ENCODE measurements around the gene PIBF1.

Gene PIBF1, protein sequence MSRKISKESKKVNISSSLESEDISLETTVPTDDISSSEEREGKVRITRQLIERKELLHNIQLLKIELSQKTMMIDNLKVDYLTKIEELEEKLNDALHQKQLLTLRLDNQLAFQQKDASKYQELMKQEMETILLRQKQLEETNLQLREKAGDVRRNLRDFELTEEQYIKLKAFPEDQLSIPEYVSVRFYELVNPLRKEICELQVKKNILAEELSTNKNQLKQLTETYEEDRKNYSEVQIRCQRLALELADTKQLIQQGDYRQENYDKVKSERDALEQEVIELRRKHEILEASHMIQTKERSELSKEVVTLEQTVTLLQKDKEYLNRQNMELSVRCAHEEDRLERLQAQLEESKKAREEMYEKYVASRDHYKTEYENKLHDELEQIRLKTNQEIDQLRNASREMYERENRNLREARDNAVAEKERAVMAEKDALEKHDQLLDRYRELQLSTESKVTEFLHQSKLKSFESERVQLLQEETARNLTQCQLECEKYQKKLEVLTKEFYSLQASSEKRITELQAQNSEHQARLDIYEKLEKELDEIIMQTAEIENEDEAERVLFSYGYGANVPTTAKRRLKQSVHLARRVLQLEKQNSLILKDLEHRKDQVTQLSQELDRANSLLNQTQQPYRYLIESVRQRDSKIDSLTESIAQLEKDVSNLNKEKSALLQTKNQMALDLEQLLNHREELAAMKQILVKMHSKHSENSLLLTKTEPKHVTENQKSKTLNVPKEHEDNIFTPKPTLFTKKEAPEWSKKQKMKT
- 42.9 to 56.5 (median 44.4) reads per million in 3 donors for total RNA-seq

DNA sequence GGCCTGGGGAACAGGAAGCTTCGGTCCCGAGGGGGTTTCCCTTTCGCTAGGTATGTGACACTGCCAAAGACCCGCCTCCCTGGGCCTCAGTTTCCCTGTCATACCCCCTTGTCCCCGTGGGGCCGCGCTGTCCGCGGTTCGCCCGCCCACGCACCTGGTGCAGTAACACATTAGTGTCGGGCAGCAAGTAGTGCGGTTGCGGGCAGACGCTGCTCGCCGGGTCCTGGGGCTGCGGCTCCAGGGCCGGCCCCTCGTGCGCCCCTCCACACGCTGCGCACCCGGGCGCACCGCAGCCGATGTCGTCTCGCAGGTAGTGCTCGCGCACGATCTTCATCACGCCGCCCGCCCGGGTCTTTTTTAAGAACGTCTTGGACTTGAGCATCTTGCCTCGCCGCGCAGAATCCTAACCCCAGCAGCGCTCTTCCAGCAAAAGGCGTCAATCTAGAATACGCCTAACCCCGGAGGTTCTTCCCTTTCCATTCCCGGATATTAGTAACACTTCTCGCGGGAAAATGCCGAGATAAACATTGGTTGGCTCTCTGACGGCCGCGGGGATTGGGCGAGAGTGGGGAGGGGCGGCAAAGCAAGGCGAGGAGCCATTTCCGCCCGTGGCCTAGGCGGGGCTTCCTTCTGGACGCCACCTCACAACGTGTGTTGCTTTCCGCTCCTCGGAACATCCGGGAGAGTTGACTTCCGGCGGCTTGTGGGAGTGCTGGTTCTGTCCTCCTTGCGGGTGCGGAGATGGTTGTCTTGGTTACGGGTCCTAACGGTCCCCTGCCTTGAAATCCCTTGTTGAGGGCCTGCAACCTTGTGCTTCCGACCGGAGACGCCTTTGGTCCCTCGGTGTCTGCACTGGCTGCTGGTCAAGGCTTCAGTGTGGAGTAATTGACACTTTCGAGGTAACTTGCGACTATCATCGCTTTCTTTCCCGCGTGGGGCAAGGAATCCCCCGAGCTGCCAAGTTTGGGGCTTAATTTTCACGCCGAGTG lies at the start of gene PIBF1, which contains the start of gene DIS3:
Gene PIBF1, plus strand, starts transcription at position 683 of the 989 bp plus-strand sequence. CDS start 1,337 bp downstream, outside the sequence.
Gene DIS3, minus strand, starts transcription at position 450 of the 989 bp plus-strand sequence. Its CDS starts 68 bp downstream, at position 382.
- DNase-seq, result peak; percentile 91 to 95 (median 94)
- H3K4me3 ChIP-seq (ENCODE audit: insufficient read depth, low read depth, low read length, poor library complexity, severe bottlenecking), result peak within 1 kb of the TSS; percentile 97
- no peaks in the 10 kb centered on the region for H3K27me3 ChIP-seq (replicated peaks; ENCODE audit: control insufficient read depth, insufficient read depth, low read length, poor library complexity, severe bottlenecking)
- peaks cover 20% of the 10 kb centered on the region for H3K36me3 ChIP-seq (ENCODE audit: control insufficient read depth, insufficient read depth, low read length)
- H3K4me1 ChIP-seq (ENCODE audit: control insufficient read depth, insufficient read depth, low read length, poor library complexity, severe bottlenecking), result peaks cover 14% of the 10 kb centered on the region
- H3K27ac ChIP-seq (ENCODE audit: insufficient read depth, low read length, poor library complexity, severe bottlenecking), result peak within 1 kb of the TSS; percentile 85
- H3K9me3 ChIP-seq (ENCODE audit: control insufficient read depth, low read length), result no peaks in the 10 kb centered on the region

DNA sequence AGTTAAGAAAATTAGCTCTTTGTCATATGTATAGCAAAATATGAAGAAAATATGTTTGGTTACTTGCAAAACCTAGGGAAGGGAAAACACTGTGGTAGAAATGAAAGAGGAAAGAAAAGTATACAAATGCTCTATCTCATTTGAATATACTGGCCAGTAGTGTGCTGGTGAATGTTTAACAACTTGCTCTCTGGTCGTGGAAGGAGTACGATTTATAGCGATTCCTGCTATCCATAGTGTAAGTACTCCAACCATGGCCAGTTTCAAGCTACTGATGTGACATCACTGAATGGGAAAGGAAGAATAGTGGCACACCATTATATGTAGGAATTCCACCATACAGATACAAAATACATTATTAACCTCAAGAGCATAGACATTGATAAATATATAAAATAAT lies 44.9 kb upstream of the PIBF1 start:
- H3K36me3 ChIP-seq (ENCODE audit: control insufficient read depth, insufficient read depth, low read length), result peaks cover 10% of the 10 kb centered on the region
- H3K4me1 ChIP-seq (ENCODE audit: control insufficient read depth, insufficient read depth, low read length, poor library complexity, severe bottlenecking), result no peaks in the 10 kb centered on the region
- H3K27me3 ChIP-seq (replicated peaks; ENCODE audit: control insufficient read depth, insufficient read depth, low read length, poor library complexity, severe bottlenecking), result no peaks in the 10 kb centered on the region
- H3K4me3 ChIP-seq (ENCODE audit: insufficient read depth, low read depth, low read length, poor library complexity, severe bottlenecking), result no peak overlapping the region
- H3K27ac ChIP-seq (ENCODE audit: insufficient read depth, low read length, poor library complexity, severe bottlenecking), result no peak overlapping the region
- DNase-seq, result no peak
- no peaks in the 10 kb centered on the region for H3K9me3 ChIP-seq (ENCODE audit: control insufficient read depth, low read length)

DNA sequence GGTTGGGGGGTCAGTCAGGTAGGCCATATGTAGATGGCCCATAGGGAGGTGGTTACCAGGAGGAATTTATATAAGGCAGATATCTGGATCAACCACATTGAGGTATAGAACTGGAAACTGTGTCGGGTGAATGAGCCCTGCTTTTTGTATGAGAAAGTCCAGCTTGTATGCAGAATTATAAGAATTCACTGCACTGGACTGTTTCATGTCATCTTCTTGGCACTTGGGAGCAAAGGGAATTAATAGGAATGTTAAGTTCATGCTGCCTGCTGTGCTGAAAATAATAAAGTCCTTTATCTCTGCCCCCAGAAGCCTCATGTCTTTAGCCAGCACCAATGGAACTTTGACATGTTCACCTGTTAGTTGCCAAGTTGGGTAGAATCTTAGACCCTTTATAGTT lies 41.9 kb upstream of the PIBF1 start:
- Histone ChIP-seq H3K36me3 (ENCODE audit: control insufficient read depth, insufficient read depth, low read length) (peaks cover 18% of the 10 kb centered on the region), H3K9me3 (ENCODE audit: control insufficient read depth, low read length) (no peaks in the 10 kb centered on the region), H3K27ac (ENCODE audit: insufficient read depth, low read length, poor library complexity, severe bottlenecking) (no peak overlapping the region), H3K4me1 (ENCODE audit: control insufficient read depth, insufficient read depth, low read length, poor library complexity, severe bottlenecking) (no peaks in the 10 kb centered on the region), H3K27me3 (replicated peaks; ENCODE audit: control insufficient read depth, insufficient read depth, low read length, poor library complexity, severe bottlenecking) (no peaks in the 10 kb centered on the region), H3K4me3 (ENCODE audit: insufficient read depth, low read depth, low read length, poor library complexity, severe bottlenecking) (no peak overlapping the region)
- no peak for DNase-seq

DNA sequence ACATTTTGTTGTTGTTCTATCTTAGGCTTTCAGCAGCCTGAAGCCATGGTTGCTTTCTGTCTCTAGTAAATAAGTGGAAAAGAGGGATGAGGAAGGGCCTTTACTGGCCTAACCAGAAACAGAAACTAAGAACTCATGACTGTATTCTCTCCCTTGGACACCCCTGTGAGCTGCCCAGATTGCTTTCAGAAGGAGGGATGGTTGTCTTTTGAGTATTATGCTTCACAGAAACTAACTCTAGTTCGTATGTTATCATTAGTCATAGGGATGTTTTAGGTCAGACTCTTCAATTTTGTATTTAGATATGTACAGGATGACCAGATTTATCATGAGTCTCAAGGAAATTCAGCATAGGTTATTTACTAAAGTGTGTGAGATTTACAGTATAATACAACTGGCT lies 36.7 kb upstream of the PIBF1 start:
- Histone ChIP-seq H3K36me3 (ENCODE audit: control insufficient read depth, insufficient read depth, low read length) (peaks cover 13% of the 10 kb centered on the region), H3K27me3 (replicated peaks; ENCODE audit: control insufficient read depth, insufficient read depth, low read length, poor library complexity, severe bottlenecking) (no peaks in the 10 kb centered on the region)
- DNase-seq, result no peak

DNA sequence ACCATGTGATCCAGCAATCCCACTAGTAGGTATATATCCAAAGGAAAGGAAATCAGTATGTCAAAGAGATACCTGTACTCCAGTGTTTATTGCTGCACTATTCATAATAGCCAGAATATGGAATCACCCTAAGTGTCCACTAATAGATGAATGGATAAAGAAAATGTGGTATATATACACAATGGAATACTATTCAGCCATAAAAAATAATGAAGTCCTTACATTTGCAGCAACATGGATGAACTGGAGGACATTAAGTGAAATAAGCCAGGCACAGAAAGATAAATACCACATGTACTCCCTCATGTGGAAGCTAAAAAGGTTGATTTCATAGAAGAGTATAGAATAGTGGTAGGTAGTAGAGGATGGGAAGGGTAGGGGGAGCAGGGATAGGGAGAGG lies 30.7 kb upstream of the PIBF1 start:
- H3K4me3 ChIP-seq (ENCODE audit: insufficient read depth, low read depth, low read length, poor library complexity, severe bottlenecking), result no peak overlapping the region
- peaks cover 28% of the 10 kb centered on the region for H3K36me3 ChIP-seq (ENCODE audit: control insufficient read depth, insufficient read depth, low read length)
- no peaks in the 10 kb centered on the region for H3K9me3 ChIP-seq (ENCODE audit: control insufficient read depth, low read length)
- H3K27ac ChIP-seq (ENCODE audit: insufficient read depth, low read length, poor library complexity, severe bottlenecking), result no peak overlapping the region
- no peak for DNase-seq
- H3K27me3 ChIP-seq (replicated peaks; ENCODE audit: control insufficient read depth, insufficient read depth, low read length, poor library complexity, severe bottlenecking), result no peaks in the 10 kb centered on the region
- no peaks in the 10 kb centered on the region for H3K4me1 ChIP-seq (ENCODE audit: control insufficient read depth, insufficient read depth, low read length, poor library complexity, severe bottlenecking)

More for the DNA sequence above, 36.7 kb upstream of the PIBF1 start:
- Histone ChIP-seq H3K4me1 (ENCODE audit: control insufficient read depth, insufficient read depth, low read length, poor library complexity, severe bottlenecking) (no peaks in the 10 kb centered on the region), H3K4me3 (ENCODE audit: insufficient read depth, low read depth, low read length, poor library complexity, severe bottlenecking) (no peak overlapping the region), H3K9me3 (ENCODE audit: control insufficient read depth, low read length) (no peaks in the 10 kb centered on the region), H3K27ac (ENCODE audit: insufficient read depth, low read length, poor library complexity, severe bottlenecking) (no peak overlapping the region)

- Histone ChIP-seq H3K4me1 (ENCODE audit: control insufficient read depth, insufficient read depth, low read length, poor library complexity, severe bottlenecking) (no peaks in the 10 kb centered on the region), H3K27ac (ENCODE audit: insufficient read depth, low read length, poor library complexity, severe bottlenecking) (no peak overlapping the region), H3K36me3 (ENCODE audit: control insufficient read depth, insufficient read depth, low read length) (peaks cover 39% of the 10 kb centered on the region), H3K27me3 (replicated peaks; ENCODE audit: control insufficient read depth, insufficient read depth, low read length, poor library complexity, severe bottlenecking) (no peaks in the 10 kb centered on the region), H3K9me3 (ENCODE audit: control insufficient read depth, low read length) (no peaks in the 10 kb centered on the region), H3K4me3 (ENCODE audit: insufficient read depth, low read depth, low read length, poor library complexity, severe bottlenecking) (no peak overlapping the region)
- DNase-seq, result no peak
These were observed 27.8 kb upstream of the PIBF1 start for GRCh38 chr13:72754111-72754510.

GRCh38 chr13:72757792-72758535 lies 24.0 kb upstream of the PIBF1 start:
- no peaks in the 10 kb centered on the region for H3K4me1 ChIP-seq (ENCODE audit: control insufficient read depth, insufficient read depth, low read length, poor library complexity, severe bottlenecking)
- H3K36me3 ChIP-seq (ENCODE audit: control insufficient read depth, insufficient read depth, low read length), result peaks cover 70% of the 10 kb centered on the region
- H3K27me3 ChIP-seq (replicated peaks; ENCODE audit: control insufficient read depth, insufficient read depth, low read length, poor library complexity, severe bottlenecking), result no peaks in the 10 kb centered on the region
- H3K27ac ChIP-seq (ENCODE audit: insufficient read depth, low read length, poor library complexity, severe bottlenecking), result no peak overlapping the region
- no peak overlapping the region for H3K4me3 ChIP-seq (ENCODE audit: insufficient read depth, low read depth, low read length, poor library complexity, severe bottlenecking)
- DNase-seq, result no peak
- H3K9me3 ChIP-seq (ENCODE audit: control insufficient read depth, low read length), result no peaks in the 10 kb centered on the region

GRCh38 chr13:72760189-72760588 lies 21.7 kb upstream of the PIBF1 start:
- H3K9me3 ChIP-seq (ENCODE audit: control insufficient read depth, low read length), result no peaks in the 10 kb centered on the region
- H3K4me1 ChIP-seq (ENCODE audit: control insufficient read depth, insufficient read depth, low read length, poor library complexity, severe bottlenecking), result no peaks in the 10 kb centered on the region
- H3K27ac ChIP-seq (ENCODE audit: insufficient read depth, low read length, poor library complexity, severe bottlenecking), result no peak overlapping the region
- no peaks in the 10 kb centered on the region for H3K27me3 ChIP-seq (replicated peaks; ENCODE audit: control insufficient read depth, insufficient read depth, low read length, poor library complexity, severe bottlenecking)
- H3K36me3 ChIP-seq (ENCODE audit: control insufficient read depth, insufficient read depth, low read length), result peaks cover 67% of the 10 kb centered on the region
- no peak overlapping the region for H3K4me3 ChIP-seq (ENCODE audit: insufficient read depth, low read depth, low read length, poor library complexity, severe bottlenecking)
- no peak for DNase-seq

- DNase-seq, result no peak
- Histone ChIP-seq H3K4me3 (ENCODE audit: insufficient read depth, low read depth, low read length, poor library complexity, severe bottlenecking) (no peak overlapping the region), H3K9me3 (ENCODE audit: control insufficient read depth, low read length) (no peaks in the 10 kb centered on the region), H3K27ac (ENCODE audit: insufficient read depth, low read length, poor library complexity, severe bottlenecking) (no peak overlapping the region), H3K27me3 (replicated peaks; ENCODE audit: control insufficient read depth, insufficient read depth, low read length, poor library complexity, severe bottlenecking) (no peaks in the 10 kb centered on the region), H3K36me3 (ENCODE audit: control insufficient read depth, insufficient read depth, low read length) (peaks cover 87% of the 10 kb centered on the region), H3K4me1 (ENCODE audit: control insufficient read depth, insufficient read depth, low read length, poor library complexity, severe bottlenecking) (no peaks in the 10 kb centered on the region)
These were observed 18.5 kb upstream of the PIBF1 start for GRCh38 chr13:72763411-72763810.
